Keratinocyte (primary cell): ENCODE measurements around the gene ZNF100. TPM values are rescaled to one million over a fixed set of nuclear protein-coding genes. Genes with fewer than 3 reads are reported as not detected.
"Not testable (repeated sequence)": the region's sequence is repeated elsewhere in the genome, so short reads cannot be mapped to it uniquely, and the experiment has no call there.

ENCODE experiments used
- DNase-seq: peaks from one replicate; pipeline ENCODE4 v3.0.0-alpha.2; 2011; ENCODE audit warnings: low read depth, missing footprints, low spot score
- FAIRE-seq: peaks from 2 replicates; lab custom pipeline; 2011; peaks lifted over from hg19 to GRCh38; lab: Jason Lieb, UNC
- H2AFZ ChIP-seq: 2 replicates; pipeline ENCODE4 v1.6.0; 2012; ENCODE audit warnings: low read length, control low read depth, inconsistent platforms; ENCODE audit not compliant: control insufficient read depth
- H3K27ac ChIP-seq: 2 replicates; pipeline ENCODE4 v1.5.1; 2011; ENCODE audit warnings: low read length; ENCODE audit not compliant: control insufficient read depth, insufficient read depth
- H3K27me3 ChIP-seq: 3 replicates; pipeline ENCODE4 v1.6.0; 2011; ENCODE audit warnings: low read length; ENCODE audit not compliant: control insufficient read depth, insufficient read depth; ENCODE audit errors: extremely low read depth
- H3K36me3 ChIP-seq, 2 experiments: 2 replicates in 1 of 2; 3 replicates in 1 of 2; pipeline ENCODE4 v1.5.1; 2011; ENCODE audit warnings: low read length in 2 of 2, mild to moderate bottlenecking in 1 of 2; ENCODE audit not compliant: control insufficient read depth in 2 of 2, insufficient read depth in 2 of 2; ENCODE audit errors: extremely low read depth in 1 of 2
- H3K4me1 ChIP-seq: 3 replicates; pipeline ENCODE4 v1.5.1; 2011; ENCODE audit warnings: low read length; ENCODE audit not compliant: control insufficient read depth, insufficient read depth; ENCODE audit errors: extremely low read depth
- H3K4me2 ChIP-seq: 3 replicates; pipeline ENCODE4 v1.6.0; 2011; ENCODE audit warnings: low read depth, low read length; ENCODE audit not compliant: control insufficient read depth, insufficient read depth; ENCODE audit errors: extremely low read depth
- H3K4me3 ChIP-seq, 3 experiments: fragments of 200-600 bp in 1 of 3; sonication (generic) in 1 of 3; 2 replicates in 2 of 3; 3 replicates in 1 of 3; pipeline ENCODE4 v1.5.1; 2011 to 2016; ENCODE audit warnings: low read length in 3 of 3, mild to moderate bottlenecking in 3 of 3, control low read depth in 2 of 3, inconsistent platforms in 1 of 3, low read depth in 1 of 3, mixed read lengths in 1 of 3, mixed run types in 1 of 3, moderate library complexity in 1 of 3; ENCODE audit not compliant: control insufficient read depth in 2 of 3, insufficient read depth in 2 of 3; ENCODE audit errors: extremely low read depth in 1 of 3
- H3K79me2 ChIP-seq: 2 replicates; pipeline ENCODE4 v1.6.0; 2012; ENCODE audit warnings: low read length; ENCODE audit not compliant: control insufficient read depth, insufficient read depth
- H3K9ac ChIP-seq: 3 replicates; pipeline ENCODE4 v1.6.0; 2011; ENCODE audit warnings: low read length; ENCODE audit not compliant: control insufficient read depth, insufficient read depth; ENCODE audit errors: extremely low read depth
- H3K9me1 ChIP-seq: 3 replicates; pipeline ENCODE4 v1.6.0; 2011; ENCODE audit warnings: low read length; ENCODE audit not compliant: control insufficient read depth, insufficient read depth; ENCODE audit errors: extremely low read depth
- H3K9me3 ChIP-seq: 2 replicates; pipeline ENCODE4 v1.5.1; 2012; ENCODE audit warnings: low read depth, low read length; ENCODE audit not compliant: control insufficient read depth
- H4K20me1 ChIP-seq: 3 replicates; pipeline ENCODE4 v1.6.0; 2011; ENCODE audit warnings: low read length; ENCODE audit not compliant: control insufficient read depth, insufficient read depth; ENCODE audit errors: extremely low read depth
- CTCF ChIP-seq, 3 experiments: IDR thresholded peaks in 1 of 3; conservative IDR thresholded peaks in 1 of 3; optimal IDR thresholded peaks in 1 of 3; 2 replicates in 2 of 3; 3 replicates in 1 of 3; pipeline versions ENCODE3 to v1.5.1; 2011; ENCODE audit warnings: low read length in 3 of 3, mild to moderate bottlenecking in 3 of 3, moderate library complexity in 2 of 3, control low read depth in 1 of 3, inconsistent platforms in 1 of 3; ENCODE audit not compliant: insufficient read depth in 2 of 3; ENCODE audit errors: extremely low read depth in 1 of 3
- EZH2 ChIP-seq: IDR thresholded peaks from one replicate; pipeline ENCODE4 v1.6.1; 2012; ENCODE audit warnings: inconsistent platforms, mild to moderate bottlenecking, low read length, moderate library complexity
- dilution Hi-C: fragments of 300-500 bp; cut with MboI; formaldehyde crosslinking; loops from one replicate; pipeline ENCODE4 v1.7.0; 2020; ENCODE audit warnings: low sequenced_read_pairs; ENCODE audit not compliant: extremely low pct_ligation_motif_present
- polyA minus RNA-seq, 3 experiments: library from RNA; depleted of rRNA, polyadenylated mRNA; stranded (reverse); fragments of >200 nt; gene quantifications; 1 replicate in 1 of 3; 2 replicates in 1 of 3; 3 replicates in 1 of 3; pipeline ENCODE4 v1.2.3, GENCODE V29; 2011
- polyA plus RNA-seq, 5 experiments: library from polyadenylated mRNA; depleted of rRNA in 3 of 5; stranded (reverse) in 3 of 5; stranded (forward) in 1 of 5; unstranded in 1 of 5; fragments of >200 nt; gene quantifications; 1 replicate in 1 of 5; 2 replicates in 3 of 5; 3 replicates in 1 of 5; pipeline versions ENCODE4 v1.2.1 to v1.2.3, GENCODE V29; 2011 to 2012; ENCODE audit warnings: missing spikeins in 2 of 5, low read depth in 1 of 5, low replicate concordance in 1 of 5

Gene ZNF100
- 3.0 to 4.7 TPM (median 3.5 TPM) in 3 replicates for polyA plus RNA-seq
- 0.64 TPM for polyA plus RNA-seq (2011; ENCODE audit: low read depth)
- 1.7 TPM in 2 replicates for polyA plus RNA-seq (2011; cell fraction: cytosol; rRNA removed)
- polyA plus RNA-seq (2011; cell fraction: nucleus; rRNA removed) = 6.4 and 7.2 TPM in 2 replicates
- 1.4 and 2.3 TPM in 2 replicates for polyA plus RNA-seq (2012; ENCODE audit: low replicate concordance)
- polyA minus RNA-seq = 1.9 to 6.4 TPM (median 4.7 TPM) in 3 replicates
- 3.1 TPM for polyA minus RNA-seq (2011; cell fraction: cytosol; rRNA and poly(A)+ RNA removed)
- polyA minus RNA-seq (2011; cell fraction: nucleus; rRNA and poly(A)+ RNA removed) = 3.4 and 11.3 TPM in 2 replicates

- TF ChIP-seq EZH2 = no peak
- no peak for TF ChIP-seq CTCF (optimal IDR thresholded peaks at IDR 0.05 in 1 of 3, IDR thresholded peaks at IDR 0.05 in 1 of 3, conservative IDR thresholded peaks at IDR 0.05 in 1 of 3; ENCODE audit: extremely low read depth in 1 of 3, insufficient read depth in 2 of 3, low read length in 3 of 3)
- FAIRE-seq (peak; percentile 78), DNase-seq (peak; percentile 40)
- Histone ChIP-seq H3K4me1 (no peaks in the 10 kb centered on the region), H3K36me3 (no peaks in the 10 kb centered on the region), H4K20me1 (no peaks in the 10 kb centered on the region), H3K27ac (peak within 1 kb of the TSS; percentile 83), H2AFZ (peak within 1 kb of the TSS; percentile 99), H3K4me2 (peak within 1 kb of the TSS; percentile 77), H3K27me3 (no peaks in the 10 kb centered on the region), H3K4me3 (peak within 1 kb of the TSS; percentile 87 to 93 (median 88)), H3K9me3 (no peaks in the 10 kb centered on the region), H3K79me2 (peaks cover 16% of the 10 kb centered on the region), H3K9me1 (no peaks in the 10 kb centered on the region), H3K9ac (peak within 1 kb of the TSS; percentile 93)
- dilution Hi-C loops = no loop called here
Measured at GRCh38 chr19:21767065-21767800, at the start of gene ZNF100. ZNF100 (minus strand) TSS chr19:21767579; CDS start chr19:21767429, 150 bp downstream.

DNA sequence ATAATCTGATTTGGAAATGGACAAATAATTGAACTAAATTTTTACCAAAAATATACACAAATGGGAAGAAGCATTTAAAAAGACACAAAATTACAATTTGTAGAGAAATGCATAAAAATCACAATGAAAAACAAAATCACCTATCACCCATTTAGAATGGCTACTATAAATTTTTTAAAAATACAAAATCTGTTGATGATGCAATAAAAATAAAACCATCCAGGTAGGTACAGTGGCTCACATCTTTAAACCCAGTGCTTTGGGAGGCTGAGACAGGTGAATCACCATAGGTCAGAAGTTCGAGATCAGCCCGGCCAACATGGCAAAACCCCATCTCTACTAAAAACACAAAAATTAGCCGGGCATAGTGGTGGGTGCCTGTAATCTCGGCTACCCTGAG lies 45.1 kb upstream of the ZNF100 start:
- no peak for FAIRE-seq
- Histone ChIP-seq H3K79me2 (no peaks in the 10 kb centered on the region), H3K4me2 (no peak overlapping the region), H3K27me3 (no peaks in the 10 kb centered on the region), H3K9me3 (peaks cover 10% of the 10 kb centered on the region), H2AFZ (no peak overlapping the region), H3K27ac (no peak overlapping the region), H3K4me3 (no peak overlapping the region), H4K20me1 (no peaks in the 10 kb centered on the region), H3K9ac (no peak overlapping the region), H3K4me1 (no peaks in the 10 kb centered on the region), H3K9me1 (no peaks in the 10 kb centered on the region), H3K36me3 (peaks cover 0 to 17% of the 10 kb centered on the region in 2 experiments)
- no peak for DNase-seq
- dilution Hi-C loops = no loop called here
- TF ChIP-seq EZH2 = no peak
- no peak for TF ChIP-seq CTCF (optimal IDR thresholded peaks at IDR 0.05 in 1 of 3, IDR thresholded peaks at IDR 0.05 in 1 of 3, conservative IDR thresholded peaks at IDR 0.05 in 1 of 3; ENCODE audit: extremely low read depth in 1 of 3, insufficient read depth in 2 of 3, low read length in 3 of 3)

DNA sequence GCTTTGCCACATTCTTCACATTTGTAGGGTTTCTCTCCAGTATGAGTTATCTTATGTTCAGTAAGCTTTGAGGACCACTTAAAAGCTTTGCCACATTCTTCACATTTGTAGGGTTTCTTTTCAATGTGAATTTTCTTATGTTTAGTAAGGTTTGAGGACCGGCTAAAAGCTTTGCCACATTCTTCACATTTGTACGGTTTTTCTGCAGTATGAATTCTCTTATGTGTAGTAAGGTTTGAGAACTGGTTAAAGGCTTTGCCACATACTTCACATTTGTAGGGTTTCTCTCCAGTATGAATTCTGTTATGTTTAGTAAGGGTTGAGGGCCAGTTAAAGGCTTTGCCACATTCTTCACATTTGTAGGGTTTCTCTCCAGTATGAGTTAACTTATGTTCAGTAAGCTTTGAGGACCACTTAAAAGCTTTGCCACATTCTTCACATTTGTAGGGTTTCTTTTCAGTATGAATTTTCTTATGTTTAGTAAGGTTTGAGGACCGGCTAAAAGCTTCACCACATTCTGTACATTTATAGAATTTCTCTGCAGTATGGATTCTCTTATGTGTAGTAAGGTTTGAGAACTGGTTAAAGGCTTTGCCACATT lies 41.1 kb upstream of the ZNF100 start:
- H3K4me3 ChIP-seq, DNase-seq, H3K4me1 ChIP-seq, H3K9me1 ChIP-seq, H2AFZ ChIP-seq, H3K36me3 ChIP-seq, H3K4me2 ChIP-seq, dilution Hi-C loops, H3K79me2 ChIP-seq, H3K27me3 ChIP-seq, FAIRE-seq, H4K20me1 ChIP-seq, H3K9ac ChIP-seq, H3K27ac ChIP-seq: not testable (repeated sequence)
- peaks cover 13% of the 10 kb centered on the region for H3K9me3 ChIP-seq
